AG10803 (cell line): ENCODE data around the gene ZRANB3.
"Not testable (repeated sequence)": the region's sequence is repeated elsewhere in the genome, so short reads cannot be mapped to it uniquely, and the experiment has no call there.

Experiments used
- DNase-seq: peaks from one replicate; pipeline ENCODE4 v3.0.0; 2010; ENCODE audit warnings: low read depth
- H3K4me3 ChIP-seq: 2 replicates; pipeline ENCODE4 v1.5.1; 2011; ENCODE audit warnings: mild to moderate bottlenecking, low read length, control low read depth
- CTCF ChIP-seq: conservative IDR thresholded peaks from 2 replicates; pipeline ENCODE4 v1.5.1; 2011; ENCODE audit warnings: mild to moderate bottlenecking, low read length, control low read depth, inconsistent platforms

The ZRANB3 gene

GRCh38 chr2:135096665-135097446, 434.2 kb downstream of the ZRANB3 start:
- DNase-seq, result no peak
- H3K4me3 ChIP-seq, result no peak overlapping the region
- TF ChIP-seq CTCF, result no peak

- TF ChIP-seq CTCF, result no peak
- DNase-seq, result no peak
- H3K4me3 ChIP-seq, result no peak overlapping the region
Observed at GRCh38 chr2:135095591-135095990, 435.4 kb downstream of the ZRANB3 start.

GRCh38 chr2:135094508-135094907, 436.5 kb downstream of the ZRANB3 start:
- no peak overlapping the region for H3K4me3 ChIP-seq
- no peak for TF ChIP-seq CTCF
- DNase-seq, result no peak

GRCh38 chr2:135093670-135094330, 437.2 kb downstream of the ZRANB3 start:
- no peak for TF ChIP-seq CTCF
- H3K4me3 ChIP-seq, result no peak overlapping the region
- DNase-seq, result no peak

GRCh38 chr2:135093193-135093592, 437.8 kb downstream of the ZRANB3 start:
- no peak overlapping the region for H3K4me3 ChIP-seq
- no peak for DNase-seq
- no peak for TF ChIP-seq CTCF

- no peak for TF ChIP-seq CTCF
- H3K4me3 ChIP-seq, result no peak overlapping the region
- no peak for DNase-seq
Observed at GRCh38 chr2:135091681-135092080, 439.3 kb downstream of the ZRANB3 start.

- not testable (repeated sequence) for H3K4me3 ChIP-seq, DNase-seq
Observed at GRCh38 chr2:135089597-135089996, 441.4 kb downstream of the ZRANB3 start.
